ENCODE data around the gene IQCH.

GRCh38 chr15:67249830-67250229, 4.8 kb upstream of the IQCH start:
- TF ChIP-seq CTCF (IDR thresholded peaks at IDR 0.05 in 8 of 11, conservative IDR thresholded peaks at IDR 0.05 in 3 of 11) = no peak
- TF ChIP-seq POLR2AphosphoS5 (IDR thresholded peaks at IDR 0.05) = no peak
